ENCODE data around the gene P2RY11.

Gene P2RY11

GRCh38 chr19:10111405-10111811, at the start of gene P2RY11:
P2RY11 (plus strand) TSS chr19:10111693; CDS start chr19:10111722, 29 bp downstream.
- no peaks in the 10 kb centered on the region for H3K9me3 ChIP-seq (ENCODE audit: low read depth, low read length)
- no peak within 1 kb of the TSS for H3K9ac ChIP-seq (ENCODE audit: insufficient read length)
- peak within 1 kb of the TSS; percentile 31; the same call in 1 of the 2 replicates for H3K27ac ChIP-seq
- TF ChIP-seq FOXP2 (optimal IDR thresholded peaks at IDR 0.05; ENCODE audit: control extremely low read depth, extremely low read length, insufficient read depth), result no peak
- no peak for TF ChIP-seq EZH2 (IDR thresholded peaks at IDR 0.05)
- peak; percentile 75 for TF ChIP-seq POLR2AphosphoS5 (IDR thresholded peaks at IDR 0.05; ENCODE audit: borderline replicate concordance, low read depth, low read length)
- no peak within 1 kb of the TSS for H3K4me3 ChIP-seq
- no peak for DNase-seq (ENCODE audit: low read depth, low spot score)
- peaks cover 53% of the 10 kb centered on the region for H3K36me3 ChIP-seq (ENCODE audit: insufficient read depth, low read length)

DNA sequence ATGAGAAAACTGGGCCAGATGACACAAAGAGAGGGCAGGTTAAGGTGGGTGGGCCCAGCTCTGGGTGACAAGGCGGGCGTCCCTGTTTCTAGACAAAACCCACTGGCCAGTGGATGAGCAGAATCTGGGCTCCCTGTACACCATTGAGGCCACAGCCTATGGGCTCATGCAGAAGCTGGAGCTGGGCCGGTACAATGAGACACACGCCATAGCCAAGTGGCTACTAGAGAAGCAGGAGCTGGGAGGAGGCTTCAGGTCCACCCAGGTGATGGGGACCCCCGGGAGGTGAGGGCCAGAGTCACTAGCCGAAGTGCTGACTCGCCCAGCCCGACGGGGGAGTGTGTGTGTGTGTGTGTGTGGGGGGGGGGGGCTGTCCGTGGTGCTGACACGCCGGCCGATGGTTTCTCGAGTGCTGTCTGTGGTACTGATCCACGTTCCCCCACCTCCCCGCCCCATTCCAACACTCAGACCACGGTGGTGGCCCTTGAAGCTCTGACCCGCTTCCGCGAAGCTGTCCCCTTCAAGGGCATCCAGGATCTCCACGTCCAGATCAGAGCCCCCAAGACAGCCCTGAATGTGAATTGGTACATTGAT, 49.7 kb upstream of the P2RY11 start:
- H3K9ac ChIP-seq (ENCODE audit: insufficient read length), result no peak overlapping the region
- H3K4me3 ChIP-seq, result no peak overlapping the region
- DNase-seq (ENCODE audit: low read depth, low spot score), result no peak
- H3K9me3 ChIP-seq (ENCODE audit: low read depth, low read length), result no peaks in the 10 kb centered on the region
- TF ChIP-seq EZH2 (IDR thresholded peaks at IDR 0.05) (no peak), FOXP2 (optimal IDR thresholded peaks at IDR 0.05; ENCODE audit: control extremely low read depth, extremely low read length, insufficient read depth) (no peak)
- no peaks in the 10 kb centered on the region for H3K36me3 ChIP-seq (ENCODE audit: insufficient read depth, low read length)
- no peak overlapping the region for H3K27ac ChIP-seq

DNA sequence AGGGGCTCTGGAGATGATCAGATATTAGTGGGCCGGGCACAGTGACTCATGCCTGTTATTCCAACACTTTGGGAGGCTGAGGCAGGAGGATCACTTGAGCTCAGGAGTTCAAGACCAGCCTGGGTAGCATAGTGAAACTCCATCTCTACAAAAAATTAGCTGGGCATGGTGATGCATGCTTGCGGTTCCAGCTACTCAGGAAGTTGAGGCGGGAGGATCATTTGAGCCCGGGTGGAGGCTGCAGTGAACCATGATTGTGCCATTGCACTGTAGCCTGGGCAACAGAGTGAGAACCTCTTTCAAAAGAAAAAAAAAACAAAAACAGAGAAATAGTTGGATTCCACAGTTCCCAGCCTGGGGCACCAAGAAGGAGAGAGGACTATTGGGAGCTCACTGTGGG, 43.3 kb upstream of the P2RY11 start:
- Histone ChIP-seq H3K4me3 (no peak overlapping the region), H3K9ac (ENCODE audit: insufficient read length) (no peak overlapping the region), H3K36me3 (ENCODE audit: insufficient read depth, low read length) (no peaks in the 10 kb centered on the region), H3K27ac (no peak overlapping the region), H3K9me3 (ENCODE audit: low read depth, low read length) (no peaks in the 10 kb centered on the region)
- no peak for TF ChIP-seq EZH2 (IDR thresholded peaks at IDR 0.05)
- TF ChIP-seq POLR2AphosphoS5 (IDR thresholded peaks at IDR 0.05; ENCODE audit: borderline replicate concordance, low read depth, low read length), result no peak
- no peak for TF ChIP-seq FOXP2 (optimal IDR thresholded peaks at IDR 0.05; ENCODE audit: control extremely low read depth, extremely low read length, insufficient read depth)
- no peak for DNase-seq (ENCODE audit: low read depth, low spot score)

DNA sequence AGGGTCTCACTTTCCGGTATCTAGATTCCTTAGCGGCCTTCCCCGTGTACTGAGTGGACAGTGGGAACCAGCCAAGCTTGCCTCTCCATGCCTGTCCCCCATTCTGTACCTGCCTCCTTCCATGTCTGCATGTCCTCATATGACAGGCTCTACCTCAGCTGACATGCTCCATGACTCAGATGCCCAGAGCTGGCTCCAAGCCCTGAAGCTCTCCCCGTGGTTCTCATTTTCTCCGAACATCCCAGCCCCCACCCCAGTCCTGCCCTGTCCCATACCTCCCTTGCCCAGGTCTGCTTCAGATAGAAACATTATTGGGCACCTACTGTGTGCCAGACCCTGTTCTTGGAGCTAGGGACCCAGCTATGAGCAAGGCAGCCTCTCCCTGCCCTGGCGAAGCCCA, 42.4 kb upstream of the P2RY11 start:
- no peak for DNase-seq (ENCODE audit: low read depth, low spot score)
- TF ChIP-seq FOXP2 (optimal IDR thresholded peaks at IDR 0.05; ENCODE audit: control extremely low read depth, extremely low read length, insufficient read depth) (no peak), POLR2AphosphoS5 (IDR thresholded peaks at IDR 0.05; ENCODE audit: borderline replicate concordance, low read depth, low read length) (no peak), EZH2 (IDR thresholded peaks at IDR 0.05) (no peak)
- Histone ChIP-seq H3K9ac (ENCODE audit: insufficient read length) (no peak overlapping the region), H3K36me3 (ENCODE audit: insufficient read depth, low read length) (no peaks in the 10 kb centered on the region), H3K27ac (no peak overlapping the region), H3K9me3 (ENCODE audit: low read depth, low read length) (no peaks in the 10 kb centered on the region), H3K4me3 (no peak overlapping the region)

DNA sequence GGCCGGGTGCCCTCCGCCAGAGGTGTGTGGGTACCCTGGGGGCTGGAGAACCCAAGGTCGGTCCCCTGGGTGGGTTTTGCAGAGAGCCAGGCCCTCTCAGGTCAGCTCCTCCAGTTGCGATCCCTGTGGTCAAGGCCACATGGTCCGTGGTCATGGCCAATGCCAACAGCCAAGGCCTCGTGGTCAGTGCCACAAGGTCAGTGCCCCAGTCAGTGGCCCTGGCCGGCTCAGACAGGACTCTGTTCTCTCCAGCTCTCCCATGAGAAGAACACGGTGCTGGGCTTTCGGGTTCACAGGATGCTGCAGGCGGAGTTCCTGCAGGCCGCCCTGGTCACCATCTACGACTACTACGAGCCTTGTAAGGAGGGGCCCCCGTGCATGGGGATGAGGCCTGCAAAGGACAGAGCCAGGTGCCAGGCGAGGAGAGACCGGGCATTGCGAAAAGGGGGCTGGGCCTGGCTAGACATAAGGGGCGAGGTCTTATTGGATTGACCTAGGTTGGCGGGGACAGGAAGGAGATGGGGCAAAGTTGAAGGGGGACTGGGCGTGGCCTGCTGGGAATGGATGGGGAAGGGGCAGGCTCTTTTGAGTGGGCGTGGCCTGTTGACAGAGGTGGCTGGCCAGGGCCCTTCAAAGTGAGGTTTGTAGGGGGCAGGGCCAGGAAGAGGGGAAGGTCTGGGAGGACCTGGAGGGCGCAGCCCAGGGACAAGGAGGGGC, 40.6 kb upstream of the P2RY11 start:
- no peak for DNase-seq (ENCODE audit: low read depth, low spot score)
- H3K4me3 ChIP-seq, result no peak overlapping the region
- no peak overlapping the region for H3K27ac ChIP-seq
- H3K9me3 ChIP-seq (ENCODE audit: low read depth, low read length), result no peaks in the 10 kb centered on the region
- TF ChIP-seq FOXP2 (optimal IDR thresholded peaks at IDR 0.05; ENCODE audit: control extremely low read depth, extremely low read length, insufficient read depth) (no peak), EZH2 (IDR thresholded peaks at IDR 0.05) (no peak), POLR2AphosphoS5 (IDR thresholded peaks at IDR 0.05; ENCODE audit: borderline replicate concordance, low read depth, low read length) (no peak)
- H3K9ac ChIP-seq (ENCODE audit: insufficient read length), result no peak overlapping the region
- H3K36me3 ChIP-seq (ENCODE audit: insufficient read depth, low read length), result no peaks in the 10 kb centered on the region

DNA sequence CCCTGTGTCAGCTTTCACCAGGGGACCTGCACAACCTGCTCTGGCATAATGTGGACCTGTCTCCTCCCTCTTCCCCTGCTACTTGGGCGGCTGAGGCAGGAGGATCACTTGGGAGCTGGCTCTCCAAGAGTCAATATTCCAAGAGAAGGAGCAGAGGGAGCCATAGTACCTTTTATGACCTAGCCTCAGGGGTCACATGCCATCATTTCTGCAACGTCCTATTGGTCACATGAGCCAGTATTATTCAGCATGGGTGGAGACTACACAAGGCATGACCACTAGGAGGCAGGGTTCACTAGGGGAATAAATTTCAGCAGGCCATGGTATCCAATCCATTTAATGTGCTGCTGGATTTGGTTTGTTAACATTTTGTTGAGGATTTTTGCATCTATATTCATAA, 37.3 kb upstream of the P2RY11 start:
- no peaks in the 10 kb centered on the region for H3K9me3 ChIP-seq (ENCODE audit: low read depth, low read length)
- H3K36me3 ChIP-seq (ENCODE audit: insufficient read depth, low read length), result no peaks in the 10 kb centered on the region
- no peak overlapping the region for H3K4me3 ChIP-seq
- no peak overlapping the region for H3K9ac ChIP-seq (ENCODE audit: insufficient read length)
- DNase-seq (ENCODE audit: low read depth, low spot score), result no peak
- H3K27ac ChIP-seq, result no peak overlapping the region
- no peak for TF ChIP-seq FOXP2 (optimal IDR thresholded peaks at IDR 0.05; ENCODE audit: control extremely low read depth, extremely low read length, insufficient read depth)

DNA sequence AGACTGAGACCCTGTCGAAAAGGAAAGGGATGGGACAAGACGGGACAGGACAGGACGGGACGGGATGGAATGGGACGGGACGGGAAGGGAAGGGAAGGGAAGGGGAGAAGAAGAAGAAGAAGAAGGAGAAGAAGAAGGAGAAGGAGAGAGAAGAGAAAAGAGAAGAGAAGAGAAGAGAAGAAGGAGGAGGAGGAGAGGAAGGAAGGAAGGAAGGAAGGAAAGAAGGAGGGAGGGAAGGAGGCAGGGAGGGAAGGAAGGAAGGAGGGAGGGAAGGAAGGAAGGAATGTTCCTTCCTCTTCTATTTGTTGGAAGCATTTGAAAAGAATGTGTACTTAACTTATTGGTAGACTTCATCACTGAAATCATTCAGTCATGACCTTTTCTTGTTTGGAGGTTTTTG, 35.0 kb upstream of the P2RY11 start:
- TF ChIP-seq FOXP2 (optimal IDR thresholded peaks at IDR 0.05; ENCODE audit: control extremely low read depth, extremely low read length, insufficient read depth), result no peak
- no peak for TF ChIP-seq POLR2AphosphoS5 (IDR thresholded peaks at IDR 0.05; ENCODE audit: borderline replicate concordance, low read depth, low read length)
- TF ChIP-seq EZH2 (IDR thresholded peaks at IDR 0.05), result no peak
- no peak for DNase-seq (ENCODE audit: low read depth, low spot score)

DNA sequence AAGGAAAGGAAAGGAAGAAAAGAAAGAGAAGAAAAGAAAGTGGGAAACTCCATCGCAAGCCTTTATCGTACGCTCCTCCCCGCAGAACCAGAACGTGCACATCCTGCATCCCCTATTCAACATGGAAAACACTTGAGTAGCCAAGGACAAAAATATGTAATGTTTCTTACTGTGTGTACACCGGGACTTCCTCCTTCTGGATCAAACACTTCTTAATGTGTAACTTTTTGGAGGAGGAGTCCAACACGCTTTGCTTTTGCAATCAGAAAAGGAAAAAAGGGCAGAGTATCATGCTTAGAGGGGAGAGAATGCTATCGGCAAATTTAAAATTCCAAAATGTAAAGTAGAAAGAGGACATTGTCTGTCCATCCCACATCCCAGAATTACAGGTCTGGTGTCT, 33.2 kb upstream of the P2RY11 start:
- H3K36me3 ChIP-seq (ENCODE audit: insufficient read depth, low read length), result no peaks in the 10 kb centered on the region
- H3K4me3 ChIP-seq, result no peak overlapping the region
- TF ChIP-seq POLR2AphosphoS5 (IDR thresholded peaks at IDR 0.05; ENCODE audit: borderline replicate concordance, low read depth, low read length) (no peak), FOXP2 (optimal IDR thresholded peaks at IDR 0.05; ENCODE audit: control extremely low read depth, extremely low read length, insufficient read depth) (no peak), EZH2 (IDR thresholded peaks at IDR 0.05) (no peak)
- no peak overlapping the region for H3K27ac ChIP-seq
- H3K9ac ChIP-seq (ENCODE audit: insufficient read length), result no peak overlapping the region
- no peaks in the 10 kb centered on the region for H3K9me3 ChIP-seq (ENCODE audit: low read depth, low read length)
- no peak for DNase-seq (ENCODE audit: low read depth, low spot score)

More for the DNA sequence above, 35.0 kb upstream of the P2RY11 start:
- Histone ChIP-seq H3K36me3 (ENCODE audit: insufficient read depth, low read length) (no peaks in the 10 kb centered on the region), H3K27ac (no peak overlapping the region), H3K9me3 (ENCODE audit: low read depth, low read length) (no peaks in the 10 kb centered on the region), H3K4me3 (no peak overlapping the region), H3K9ac (ENCODE audit: insufficient read length) (no peak overlapping the region)

Measured in SK-N-MC (cell line).